DND-41 (cell line): ENCODE results near the gene SLC41A3.
"Not testable (repeated sequence)": the region's sequence is repeated elsewhere in the genome, so short reads cannot be mapped to it uniquely, and the experiment has no call there.

Experiments
- ATAC-seq: fragments of 200-7000 bp; cut with Tn5 transposase; 3 replicates; pipeline ENCODE4 v1.9.1; 2021; ENCODE audit warnings: low read depth; ENCODE audit not compliant: insufficient read depth
- DNase-seq: peaks from one replicate; pipeline ENCODE4 v3.0.0-alpha.2; 2020
- H2AFZ ChIP-seq: 2 replicates; pipeline ENCODE4 v1.6.0; 2012; ENCODE audit warnings: low read depth, low read length
- H3K27ac ChIP-seq: 2 replicates; pipeline ENCODE4 v1.5.1; 2012; ENCODE audit warnings: low read length, inconsistent platforms
- H3K27me3 ChIP-seq: fragments of 200-600 bp; sonication (generic); 2 replicates; pipeline ENCODE4 v1.6.0; 2012; ENCODE audit warnings: low read length, mild to moderate bottlenecking, inconsistent platforms; ENCODE audit not compliant: insufficient read depth, poor library complexity
- H3K36me3 ChIP-seq: 2 replicates; pipeline ENCODE4 v1.5.1; 2012; ENCODE audit warnings: low read length, inconsistent platforms; ENCODE audit not compliant: insufficient read depth
- H3K4me1 ChIP-seq: 2 replicates; pipeline ENCODE4 v1.5.1; 2012; ENCODE audit warnings: mild to moderate bottlenecking, low read length; ENCODE audit not compliant: insufficient read depth
- H3K4me2 ChIP-seq: 2 replicates; pipeline ENCODE4 v1.6.0; 2012; ENCODE audit warnings: mild to moderate bottlenecking, moderate library complexity, low read length, inconsistent platforms; ENCODE audit not compliant: insufficient read depth
- H3K4me3 ChIP-seq, 2 experiments: fragments of 200-600 bp in 1 of 2; shearing (Covaris generic) in 1 of 2; 2 replicates each; pipeline ENCODE4 v1.5.1; 2012 to 2016; ENCODE audit warnings: inconsistent platforms in 2 of 2, low read length in 2 of 2, mild to moderate bottlenecking in 2 of 2, low read depth in 1 of 2, moderate library complexity in 1 of 2
- H3K79me2 ChIP-seq: 2 replicates; pipeline ENCODE4 v1.6.0; 2012; ENCODE audit warnings: low read length, inconsistent platforms; ENCODE audit not compliant: insufficient read depth
- H3K9ac ChIP-seq: 2 replicates; pipeline ENCODE4 v1.6.0; 2012; ENCODE audit warnings: low read depth, mild to moderate bottlenecking, inconsistent platforms, low read length, moderate library complexity
- H3K9me3 ChIP-seq: 2 replicates; pipeline ENCODE4 v1.5.1; 2012; ENCODE audit warnings: low read length, moderate library complexity, mild to moderate bottlenecking, inconsistent platforms; ENCODE audit not compliant: insufficient read depth, severe bottlenecking
- H4K20me1 ChIP-seq: 2 replicates; pipeline ENCODE4 v1.6.0; 2012; ENCODE audit warnings: low read length; ENCODE audit not compliant: insufficient read depth
- EZH2 ChIP-seq: IDR thresholded peaks from 3 replicates; pipeline ENCODE4 v1.6.1; 2012; ENCODE audit warnings: borderline replicate concordance, low read depth, mild to moderate bottlenecking, moderate library complexity, low read length, inconsistent platforms; ENCODE audit not compliant: severe bottlenecking
- TF ChIP-seq, protein P1 (sequence below): IDR thresholded peaks from 2 replicates; pipeline ENCODE4 v1.5.1; 2012; ENCODE audit warnings: borderline replicate concordance, low read length, moderate library complexity, mild to moderate bottlenecking; ENCODE audit not compliant: poor library complexity, severe bottlenecking; ENCODE audit errors: extremely low read depth

Gene SLC41A3

DNA sequence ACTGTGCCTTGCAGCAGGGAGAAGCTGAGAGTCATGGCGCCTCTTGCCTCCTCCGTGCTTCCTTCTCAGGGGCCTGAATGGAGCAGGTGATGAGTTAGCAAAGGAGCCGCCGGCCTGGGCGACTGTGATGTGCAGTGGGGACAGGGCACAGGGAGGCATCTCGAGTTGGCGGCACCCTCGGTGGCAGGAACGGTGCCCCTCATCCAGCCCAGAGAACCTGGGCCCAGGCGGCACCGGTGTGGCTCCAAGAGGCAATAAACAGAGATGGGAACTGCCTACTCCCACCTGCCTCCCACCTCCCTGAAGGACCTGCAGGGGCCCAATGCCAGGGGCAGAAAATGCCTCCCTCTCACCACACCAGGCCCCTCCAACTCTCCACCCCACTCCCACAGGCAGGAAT, 6.2 kb downstream of the SLC41A3 start:
- TF ChIP-seq EZH2: no peak
- TF ChIP-seq, protein P1, sequence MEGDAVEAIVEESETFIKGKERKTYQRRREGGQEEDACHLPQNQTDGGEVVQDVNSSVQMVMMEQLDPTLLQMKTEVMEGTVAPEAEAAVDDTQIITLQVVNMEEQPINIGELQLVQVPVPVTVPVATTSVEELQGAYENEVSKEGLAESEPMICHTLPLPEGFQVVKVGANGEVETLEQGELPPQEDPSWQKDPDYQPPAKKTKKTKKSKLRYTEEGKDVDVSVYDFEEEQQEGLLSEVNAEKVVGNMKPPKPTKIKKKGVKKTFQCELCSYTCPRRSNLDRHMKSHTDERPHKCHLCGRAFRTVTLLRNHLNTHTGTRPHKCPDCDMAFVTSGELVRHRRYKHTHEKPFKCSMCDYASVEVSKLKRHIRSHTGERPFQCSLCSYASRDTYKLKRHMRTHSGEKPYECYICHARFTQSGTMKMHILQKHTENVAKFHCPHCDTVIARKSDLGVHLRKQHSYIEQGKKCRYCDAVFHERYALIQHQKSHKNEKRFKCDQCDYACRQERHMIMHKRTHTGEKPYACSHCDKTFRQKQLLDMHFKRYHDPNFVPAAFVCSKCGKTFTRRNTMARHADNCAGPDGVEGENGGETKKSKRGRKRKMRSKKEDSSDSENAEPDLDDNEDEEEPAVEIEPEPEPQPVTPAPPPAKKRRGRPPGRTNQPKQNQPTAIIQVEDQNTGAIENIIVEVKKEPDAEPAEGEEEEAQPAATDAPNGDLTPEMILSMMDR: no peak
- Histone ChIP-seq H2AFZ (no peak overlapping the region), H3K9me3 (peaks cover 2% of the 10 kb centered on the region), H4K20me1 (no peaks in the 10 kb centered on the region), H3K27ac (no peak overlapping the region), H3K27me3 (no peaks in the 10 kb centered on the region), H3K36me3 (no peaks in the 10 kb centered on the region), H3K9ac (no peak overlapping the region), H3K79me2 (peaks cover 5% of the 10 kb centered on the region), H3K4me1 (peaks cover 9% of the 10 kb centered on the region), H3K4me2 (no peak overlapping the region), H3K4me3 (no peak overlapping the region)
- no peak for DNase-seq
- ATAC-seq: no peak

- no peak overlapping the region for H3K4me3 ChIP-seq
- no peak overlapping the region for H3K9ac ChIP-seq
- H4K20me1 ChIP-seq: no peaks in the 10 kb centered on the region
- no peak overlapping the region for H3K27ac ChIP-seq
- no peaks in the 10 kb centered on the region for H3K79me2 ChIP-seq
- H3K4me2 ChIP-seq: no peak overlapping the region
- peaks cover 2% of the 10 kb centered on the region for H3K9me3 ChIP-seq
- no peaks in the 10 kb centered on the region for H3K36me3 ChIP-seq
- TF ChIP-seq, protein P1: no peak
- TF ChIP-seq EZH2: no peak
- DNase-seq: no peak
- no peaks in the 10 kb centered on the region for H3K4me1 ChIP-seq
- no peak for ATAC-seq
- H3K27me3 ChIP-seq: no peaks in the 10 kb centered on the region
- no peak overlapping the region for H2AFZ ChIP-seq
Measured at GRCh38 chr3:126076140-126076539, 7.8 kb downstream of the SLC41A3 start.

DNA sequence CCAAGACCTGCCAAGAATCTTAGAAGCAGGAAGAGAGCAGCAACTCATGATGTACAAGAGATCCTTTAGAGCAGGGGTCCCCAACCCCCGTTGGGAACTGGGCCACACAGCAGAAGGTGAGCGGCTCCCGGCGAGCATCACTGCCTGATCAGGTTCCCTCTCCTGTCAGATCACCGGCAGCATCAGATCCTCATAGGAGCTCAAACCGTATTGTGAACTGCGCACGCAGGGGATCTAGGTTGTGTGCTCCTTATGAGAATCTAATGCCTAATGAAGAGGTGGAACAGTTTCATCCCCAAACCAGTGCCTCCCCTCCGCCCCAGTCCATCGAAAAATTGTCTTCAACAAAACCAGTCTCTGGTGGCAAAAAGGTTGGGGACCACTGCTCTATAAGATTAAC, 13.8 kb downstream of the SLC41A3 start:
- ATAC-seq (no peak), DNase-seq (no peak)
- Histone ChIP-seq H3K4me2 (no peak overlapping the region), H3K9ac (no peak overlapping the region), H2AFZ (no peak overlapping the region), H3K27me3 (no peaks in the 10 kb centered on the region), H3K36me3 (no peaks in the 10 kb centered on the region), H3K9me3 (peaks cover 2% of the 10 kb centered on the region), H3K79me2 (no peaks in the 10 kb centered on the region), H3K4me1 (no peaks in the 10 kb centered on the region), H3K27ac (no peak overlapping the region), H3K4me3 (no peak overlapping the region), H4K20me1 (no peaks in the 10 kb centered on the region)
- TF ChIP-seq, protein P1: no peak
- no peak for TF ChIP-seq EZH2

GRCh38 chr3:126067959-126068358, 16.0 kb downstream of the SLC41A3 start:
- no peak for ATAC-seq
- DNase-seq: no peak
- H3K4me3 ChIP-seq: no peak overlapping the region
- H3K27me3 ChIP-seq: no peaks in the 10 kb centered on the region
- no peak overlapping the region for H3K9ac ChIP-seq
- no peak overlapping the region for H3K27ac ChIP-seq
- no peak for TF ChIP-seq EZH2
- TF ChIP-seq, protein P1: no peak
- H3K4me2 ChIP-seq: no peak overlapping the region
- H3K36me3 ChIP-seq: no peaks in the 10 kb centered on the region
- H3K9me3 ChIP-seq: no peaks in the 10 kb centered on the region
- no peaks in the 10 kb centered on the region for H3K79me2 ChIP-seq
- H3K4me1 ChIP-seq: peaks cover 8% of the 10 kb centered on the region
- no peak overlapping the region for H2AFZ ChIP-seq
- no peaks in the 10 kb centered on the region for H4K20me1 ChIP-seq

DNA sequence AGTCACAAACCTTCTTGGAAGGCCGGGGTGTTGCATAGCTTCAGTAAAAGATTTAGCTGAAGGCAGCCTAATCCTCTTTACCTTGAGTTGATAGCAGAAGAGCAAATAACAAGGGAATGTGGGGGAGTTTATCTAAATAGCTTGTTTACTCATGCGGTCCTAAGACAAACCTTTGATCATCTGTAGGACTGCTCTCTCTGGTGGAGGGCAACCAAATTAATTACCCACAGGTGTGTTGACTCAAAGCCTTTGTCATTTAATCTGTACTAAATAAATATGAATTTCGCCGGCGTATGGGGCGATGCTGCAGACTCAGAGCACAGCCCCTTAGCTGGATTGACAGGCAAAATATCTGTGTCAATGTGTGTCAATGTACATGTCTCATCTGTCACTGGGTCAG, 17.2 kb downstream of the SLC41A3 start:
- H3K9me3 ChIP-seq, H3K79me2 ChIP-seq, H3K36me3 ChIP-seq, H4K20me1 ChIP-seq, H2AFZ ChIP-seq, H3K27ac ChIP-seq, H3K27me3 ChIP-seq, H3K4me1 ChIP-seq, ATAC-seq, H3K4me3 ChIP-seq, DNase-seq, H3K9ac ChIP-seq, H3K4me2 ChIP-seq: not testable (repeated sequence)
